Adrenal gland (tissue), 12 donors: ENCODE data around the gene MYBPHL. TPM values are rescaled to one million over a fixed set of nuclear protein-coding genes. Genes with fewer than 3 reads are reported as not detected.

Source experiments
- DNase-seq, 7 donors: peaks; one replicate each; pipeline ENCODE4 v3.0.0-alpha.2; 2019 to 2020
- H3K27ac ChIP-seq, 5 donors: fragments of 200-600 bp; sonication (generic) in 4 of 5; 1 replicate in 3 of 5; 2 replicates in 2 of 5; pipeline versions ENCODE4 v1.5.1 to v1.8.0; 2016 to 2020; ENCODE audit warnings: mild to moderate bottlenecking in 1 of 5
- H3K27me3 ChIP-seq: fragments of 200-600 bp; 2 replicates; pipeline ENCODE4 v1.8.0; 2021
- H3K36me3 ChIP-seq, 2 donors: fragments of 200-600 bp; replicated peaks in 1 of 2; 1 replicate in 1 of 2; 2 replicates in 1 of 2; pipeline versions ENCODE4 v1.5.1 to v1.8.0; 2018 to 2022
- H3K4me1 ChIP-seq, 2 donors: fragments of 200-600 bp; replicated peaks in 1 of 2; 1 replicate in 1 of 2; 2 replicates in 1 of 2; pipeline versions ENCODE4 v1.5.1 to v1.8.0; 2018 to 2021
- H3K4me3 ChIP-seq, 4 donors: fragments of 200-600 bp; sonication (generic) in 3 of 4; one replicate each; pipeline ENCODE4 v1.5.1; 2016 to 2018
- H3K9me3 ChIP-seq, 3 donors: fragments of 200-600 bp; sonication (generic) in 1 of 3; replicated peaks in 1 of 3; 1 replicate in 2 of 3; 2 replicates in 1 of 3; pipeline versions ENCODE4 v1.5.1 to v1.8.0; 2016 to 2021
- CTCF ChIP-seq, 6 experiments: fragments of 450-650 bp in 4 of 6; fragments of 200-600 bp in 2 of 6; sonication (generic) in 1 of 6; IDR thresholded peaks; 1 replicate in 5 of 6; 2 replicates in 1 of 6; pipeline versions ENCODE4 v1.5.1 to v1.8.0; 2016 to 2021; ENCODE audit warnings: antibody characterized with exemption in 6 of 6, mild to moderate bottlenecking in 2 of 6, moderate library complexity in 1 of 6
- POLR2A ChIP-seq, 2 donors: fragments of 450-650 bp; IDR thresholded peaks; one replicate each; pipeline ENCODE4 v1.6.1; 2017; ENCODE audit warnings: antibody characterized with exemption in 2 of 2, mild to moderate bottlenecking in 2 of 2, moderate library complexity in 1 of 2
- WGBS, 4 donors: extraction: QIAGEN DNeasy Blood & Tissue Kit in 2 of 4; methylation state at CpG; one replicate each; pipeline versions ENCODE4 v1.1.5 to v1.1.7; 2013 to 2017; 5-methylcytosine and 5-hydroxymethylcytosine counted together
- intact Hi-C, 2 donors: fragments of 100-400 bp; cut with DNase I; formaldehyde crosslinking; loops; one replicate each; pipeline versions ENCODE4 v1.14.1 to v1.15.0; 2022 to 2023
- polyA plus RNA-seq, 3 donors: library from polyadenylated mRNA; stranded (reverse); fragments of 200-250 nt in 2 of 3; fragments of 350-450 nt in 1 of 3; fragmentation: Illumina TruSeq in 1 of 3; extraction: RNeasy Lipid Tissue Mini Kit (QIAGEN cat#74804) in 1 of 3; gene quantifications; one replicate each; pipeline ENCODE4 v1.2.3, GENCODE V29; 2013 to 2014
- total RNA-seq, 9 donors: library from RNA; depleted of rRNA in 4 of 9; stranded (reverse); fragments of >200 nt in 4 of 9; fragments of 120-200 nt in 1 of 9; fragmentation: NEBNext Ultra II Directional in 1 of 9; extraction: Animal tissue kit (Norgen Biotek cat#: 25700) in 1 of 9; gene quantifications; one replicate each; pipeline versions ENCODE4 v1.1.0 to v1.2.4, GENCODE V29; 2013 to 2023
- donor health status: healthy with polysubstance abuse.
- donor health status: Bipolar disorder and iron deficiency.
- donor health status: DM: yes; HTN: yes; CAD: no.
- donor health status: DM: no; HTN: no; CAD: no.
- donor health status: DM: no; HTN: no; CAD: no.
- donor health status: DM: yes; HTN: yes; CAD: no.

The MYBPHL gene
- total and polyA plus RNA-seq, 12 donors: 0.32 to 12.3 (median 0.51) TPM; not detected in 6

- DNase-seq: no peak
- TF ChIP-seq CTCF (IDR thresholded peaks at IDR 0.05) (no peak), POLR2A (IDR thresholded peaks at IDR 0.05) (no peak)
- intact Hi-C loops: no loop called here
- WGBS, 4 donors: 88 to 92% (median 89%) methylated on average over 5 of the region's 5 CpGs
- Histone ChIP-seq H3K27me3 (no peaks in the 10 kb centered on the region), H3K27ac (no peak overlapping the region), H3K4me3 (no peak overlapping the region), H3K9me3 (peaks cover 0 to 10% (median 5%) of the 10 kb centered on the region in 3 donors), H3K36me3 (peaks cover 0 to 21% of the 10 kb centered on the region in 2 donors), H3K4me1 (no peaks in the 10 kb centered on the region)
Measured at GRCh38 chr1:109327285-109327684, 20.5 kb upstream of the MYBPHL start.

- Histone ChIP-seq H3K36me3 (peaks cover 0 to 32% of the 10 kb centered on the region in 2 donors), H3K27me3 (no peaks in the 10 kb centered on the region), H3K27ac (no peak overlapping the region), H3K9me3 (no peaks in the 10 kb centered on the region), H3K4me3 (no peak overlapping the region), H3K4me1 (no peaks in the 10 kb centered on the region)
- WGBS, 4 donors: 91 to 96% (median 94%) methylated on average over 6 of the region's 6 CpGs
- TF ChIP-seq POLR2A (IDR thresholded peaks at IDR 0.05) (no peak), CTCF (IDR thresholded peaks at IDR 0.05) (no peak)
- no peak for DNase-seq
- intact Hi-C loops: no loop called here
Measured at GRCh38 chr1:109322974-109323373, 16.2 kb upstream of the MYBPHL start.

GRCh38 chr1:109319114-109319513, 12.3 kb upstream of the MYBPHL start:
- Histone ChIP-seq H3K4me1 (no peaks in the 10 kb centered on the region), H3K27ac (no peak overlapping the region), H3K9me3 (no peaks in the 10 kb centered on the region), H3K4me3 (no peak overlapping the region), H3K36me3 (peaks cover 0 to 24% of the 10 kb centered on the region in 2 donors), H3K27me3 (no peaks in the 10 kb centered on the region)
- intact Hi-C loops: no loop called here
- TF ChIP-seq CTCF (IDR thresholded peaks at IDR 0.05): no peak
- no peak for TF ChIP-seq POLR2A (IDR thresholded peaks at IDR 0.05)
- WGBS, 4 donors: 84 to 92% (median 87%) methylated on average over 3 of the region's 3 CpGs
- peak in 1 of 7 donors; percentile 42 for DNase-seq

GRCh38 chr1:109316506-109316905, 9.7 kb upstream of the MYBPHL start:
- no peak overlapping the region for H3K27ac ChIP-seq
- DNase-seq: no peak
- no peaks in the 10 kb centered on the region for H3K4me1 ChIP-seq
- 90 to 100% (median 96%) methylated on average over 1 of the region's 1 CpG for WGBS, 4 donors
- H3K9me3 ChIP-seq: no peaks in the 10 kb centered on the region
- H3K27me3 ChIP-seq: no peaks in the 10 kb centered on the region
- H3K36me3 ChIP-seq: peaks cover 0 to 14% of the 10 kb centered on the region in 2 donors
- H3K4me3 ChIP-seq: no peak overlapping the region
- TF ChIP-seq CTCF (IDR thresholded peaks at IDR 0.05) (no peak), POLR2A (IDR thresholded peaks at IDR 0.05) (no peak)
- intact Hi-C loops: no loop called here
